ENCODE results near the gene CATSPERE.

DNA sequence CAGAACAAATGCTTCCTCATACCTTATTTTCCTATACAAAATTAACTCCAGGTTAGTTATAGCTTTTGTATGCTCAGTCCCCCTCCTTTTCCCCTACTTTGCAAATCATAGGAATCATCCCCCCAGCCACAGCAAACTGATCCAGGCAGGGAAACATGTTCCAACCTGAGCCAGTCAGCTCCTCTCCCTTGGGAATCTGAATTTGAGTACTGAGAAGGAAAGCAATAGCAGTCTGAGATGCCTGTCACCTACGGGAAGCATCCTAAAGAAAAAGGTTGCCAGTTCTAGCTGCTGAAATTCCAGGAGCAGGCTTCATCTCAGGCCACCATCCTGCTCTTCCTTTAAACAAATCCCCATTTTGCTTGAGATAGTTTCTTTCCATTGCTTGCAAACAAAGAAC lies 16.2 kb upstream of the CATSPERE start:
- no peak for TF ChIP-seq CTCF (IDR thresholded peaks at IDR 0.05)
- no peak for TF ChIP-seq POLR2A (IDR thresholded peaks at IDR 0.05)
